Fibroblast of upper back skin (primary cell): ENCODE results near the gene RETREG3.
A peak's percentile ranks its signal among the peaks of the same experiment; 100 is the strongest.
"Not testable (repeated sequence)": the region's sequence is repeated elsewhere in the genome, so short reads cannot be mapped to it uniquely, and the experiment has no call there.

Experiments
- DNase-seq: peaks from one replicate; pipeline ENCODE4 v3.0.0-alpha.2; 2013

RETREG3 gene

GRCh38 chr17:42609182-42609813, at the start of gene RETREG3, which contains the start of gene TUBG1:
Gene RETREG3 (minus strand): TSS chr17:42609374. CDS start chr17:42609324, 50 bp downstream.
Gene TUBG1 (plus strand): TSS chr17:42609683. CDS start chr17:42609738, 55 bp downstream.
- peak; percentile 99 for DNase-seq

GRCh38 chr17:42657824-42658588, 48.8 kb upstream of the RETREG3 start:
- DNase-seq = no peak

GRCh38 chr17:42655528-42655927, 46.4 kb upstream of the RETREG3 start:
- DNase-seq = peak; percentile 77

- DNase-seq = peak; percentile 81
Measured at GRCh38 chr17:42653179-42654124, 44.3 kb upstream of the RETREG3 start.

- DNase-seq = no peak
Measured at GRCh38 chr17:42651392-42651791, 42.2 kb upstream of the RETREG3 start.

- DNase-seq = no peak
Measured at GRCh38 chr17:42647778-42648177, 38.6 kb upstream of the RETREG3 start.

- DNase-seq = no peak
Measured at GRCh38 chr17:42642336-42642735, 33.2 kb upstream of the RETREG3 start.

- no peak for DNase-seq
Measured at GRCh38 chr17:42640121-42640520, 30.9 kb upstream of the RETREG3 start.

GRCh38 chr17:42639525-42640113, 30.4 kb upstream of the RETREG3 start:
- DNase-seq = no peak

GRCh38 chr17:42632949-42633444, 23.8 kb upstream of the RETREG3 start:
- no peak for DNase-seq

- DNase-seq = no peak
Measured at GRCh38 chr17:42629411-42630009, 20.3 kb upstream of the RETREG3 start.

GRCh38 chr17:42627032-42627764, 18.0 kb upstream of the RETREG3 start:
- DNase-seq = not testable (repeated sequence)

- DNase-seq = peak; percentile 6
Measured at GRCh38 chr17:42623732-42624596, 14.8 kb upstream of the RETREG3 start.

GRCh38 chr17:42623271-42623670, 14.1 kb upstream of the RETREG3 start:
- no peak for DNase-seq

- DNase-seq = not testable (repeated sequence)
Measured at GRCh38 chr17:42621987-42622386, 12.8 kb upstream of the RETREG3 start.

- peak; percentile 3 for DNase-seq
Measured at GRCh38 chr17:42618442-42619150, 9.4 kb upstream of the RETREG3 start.

GRCh38 chr17:42617956-42618431, 8.8 kb upstream of the RETREG3 start:
- no peak for DNase-seq

GRCh38 chr17:42613699-42614295, 4.6 kb upstream of the RETREG3 start:
- DNase-seq = no peak

GRCh38 chr17:42612013-42612412, 2.8 kb upstream of the RETREG3 start:
- no peak for DNase-seq
